ENCODE results near the gene PARD6A. TPM values are rescaled to one million over a fixed set of nuclear protein-coding genes. Genes with fewer than 3 reads are reported as not detected.

PARD6A gene
- total and polyA plus RNA-seq, 7 donors, result 4.9 to 11.0 (median 6.8) TPM

DNA sequence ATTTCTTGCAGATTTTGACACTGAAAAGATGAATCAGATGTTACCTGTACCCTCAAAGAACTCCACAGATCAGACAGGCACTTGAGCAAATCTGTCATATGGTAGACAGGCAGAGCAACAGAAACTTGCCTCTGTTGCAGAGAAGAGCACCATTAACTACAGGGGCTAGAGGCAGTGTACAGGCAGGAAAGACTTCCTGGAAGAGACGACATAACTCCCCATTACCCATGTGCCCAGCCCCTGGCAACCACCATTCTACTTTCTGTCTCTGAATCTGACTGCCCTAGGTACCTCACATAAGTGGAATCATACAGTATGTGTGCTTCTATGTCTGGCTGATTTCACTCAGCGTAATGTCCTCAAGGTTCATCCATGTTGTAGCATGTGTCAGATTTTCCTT, 42.9 kb downstream of the PARD6A start:
- no peaks in the 10 kb centered on the region for H3K27me3 ChIP-seq (ENCODE audit: insufficient read depth in 3 of 3, low read length in 2 of 3)
- H3K27ac ChIP-seq, result peak overlapping the region; percentile 74
- TF ChIP-seq, protein P1, sequence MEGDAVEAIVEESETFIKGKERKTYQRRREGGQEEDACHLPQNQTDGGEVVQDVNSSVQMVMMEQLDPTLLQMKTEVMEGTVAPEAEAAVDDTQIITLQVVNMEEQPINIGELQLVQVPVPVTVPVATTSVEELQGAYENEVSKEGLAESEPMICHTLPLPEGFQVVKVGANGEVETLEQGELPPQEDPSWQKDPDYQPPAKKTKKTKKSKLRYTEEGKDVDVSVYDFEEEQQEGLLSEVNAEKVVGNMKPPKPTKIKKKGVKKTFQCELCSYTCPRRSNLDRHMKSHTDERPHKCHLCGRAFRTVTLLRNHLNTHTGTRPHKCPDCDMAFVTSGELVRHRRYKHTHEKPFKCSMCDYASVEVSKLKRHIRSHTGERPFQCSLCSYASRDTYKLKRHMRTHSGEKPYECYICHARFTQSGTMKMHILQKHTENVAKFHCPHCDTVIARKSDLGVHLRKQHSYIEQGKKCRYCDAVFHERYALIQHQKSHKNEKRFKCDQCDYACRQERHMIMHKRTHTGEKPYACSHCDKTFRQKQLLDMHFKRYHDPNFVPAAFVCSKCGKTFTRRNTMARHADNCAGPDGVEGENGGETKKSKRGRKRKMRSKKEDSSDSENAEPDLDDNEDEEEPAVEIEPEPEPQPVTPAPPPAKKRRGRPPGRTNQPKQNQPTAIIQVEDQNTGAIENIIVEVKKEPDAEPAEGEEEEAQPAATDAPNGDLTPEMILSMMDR (IDR thresholded peaks at IDR 0.05), result no peak
- ATAC-seq (peak in 2 of 4 donors; percentile 5 to 6), DNase-seq (no peak)
- no peaks in the 10 kb centered on the region for H3K9me3 ChIP-seq
- intact Hi-C loops (cut with DNase I), result no loop called here
- no peak overlapping the region for H3K4me3 ChIP-seq
- WGBS, 3 donors, result 54 to 68% (median 58%) methylated on average over 2 of the region's 2 CpGs
- H3K36me3 ChIP-seq (ENCODE audit: insufficient read depth in 1 of 2, low read depth in 1 of 2), result no peaks in the 10 kb centered on the region
- H3K4me1 ChIP-seq, result peaks cover 51% of the 10 kb centered on the region

DNA sequence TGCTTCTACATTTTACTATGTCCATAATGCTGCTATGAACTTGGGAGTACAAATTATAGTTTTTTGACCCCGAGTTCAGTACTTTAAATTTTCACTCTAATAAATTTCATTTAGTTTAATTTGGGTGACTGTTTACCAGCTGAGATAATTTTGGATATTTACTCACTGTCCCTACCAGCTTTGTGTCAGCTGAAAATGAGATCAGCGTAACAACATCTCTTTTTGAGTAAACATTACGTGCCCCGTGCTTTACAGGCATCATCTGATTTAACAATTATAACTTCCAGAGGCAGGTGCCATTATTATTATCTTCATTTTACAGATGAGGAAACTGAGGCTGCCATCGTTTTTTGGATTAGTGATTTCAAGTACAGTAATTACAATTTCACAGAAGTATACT, 43.4 kb downstream of the PARD6A start:
- intact Hi-C loops (cut with DNase I), result no loop called here

DNA sequence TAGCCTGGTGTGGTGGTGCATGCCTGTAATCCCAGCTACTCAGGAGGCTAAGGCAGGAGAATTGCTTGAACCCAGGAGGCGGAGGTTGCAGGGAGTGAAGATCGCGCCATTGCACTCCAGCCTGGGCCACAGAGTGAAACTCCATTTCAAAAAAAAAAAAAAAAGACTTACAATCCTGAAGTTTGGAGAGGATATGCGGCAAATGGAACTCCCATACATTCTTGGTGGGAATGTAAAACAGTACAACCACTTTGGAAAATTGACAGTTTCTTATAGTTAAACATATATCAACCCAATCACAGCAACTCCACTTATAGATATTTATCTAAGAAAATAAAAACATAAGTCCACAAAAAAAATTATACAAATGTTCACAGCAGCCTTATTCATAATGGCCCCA, 46.5 kb downstream of the PARD6A start:
- intact Hi-C loops (cut with DNase I), result no loop called here
- DNase-seq (no peak), ATAC-seq (no peak)
- 88 to 96% (median 95%) methylated on average over 4 of the region's 4 CpGs for WGBS, 3 donors
- Histone ChIP-seq H3K36me3 (ENCODE audit: insufficient read depth in 1 of 2, low read depth in 1 of 2) (no peaks in the 10 kb centered on the region), H3K27ac (peak overlapping the region; percentile 81), H3K27me3 (ENCODE audit: insufficient read depth in 3 of 3, low read length in 2 of 3) (no peaks in the 10 kb centered on the region), H3K9me3 (no peaks in the 10 kb centered on the region), H3K4me1 (peaks cover 56% of the 10 kb centered on the region), H3K4me3 (no peak overlapping the region)
- TF ChIP-seq, protein P1 (IDR thresholded peaks at IDR 0.05), result no peak

More for the DNA sequence above, 43.4 kb downstream of the PARD6A start:
- Histone ChIP-seq H3K27ac (peak overlapping the region; percentile 74), H3K9me3 (no peaks in the 10 kb centered on the region), H3K36me3 (ENCODE audit: insufficient read depth in 1 of 2, low read depth in 1 of 2) (no peaks in the 10 kb centered on the region), H3K4me1 (peaks cover 54% of the 10 kb centered on the region), H3K27me3 (ENCODE audit: insufficient read depth in 3 of 3, low read length in 2 of 3) (no peaks in the 10 kb centered on the region), H3K4me3 (no peak overlapping the region)
- DNase-seq (no peak), ATAC-seq (peak in 2 of 4 donors; percentile 57 to 62)
- TF ChIP-seq, protein P1 (IDR thresholded peaks at IDR 0.05), result no peak
- 48 to 88% (median 69%) methylated on average over 5 of the region's 5 CpGs for WGBS, 3 donors

DNA sequence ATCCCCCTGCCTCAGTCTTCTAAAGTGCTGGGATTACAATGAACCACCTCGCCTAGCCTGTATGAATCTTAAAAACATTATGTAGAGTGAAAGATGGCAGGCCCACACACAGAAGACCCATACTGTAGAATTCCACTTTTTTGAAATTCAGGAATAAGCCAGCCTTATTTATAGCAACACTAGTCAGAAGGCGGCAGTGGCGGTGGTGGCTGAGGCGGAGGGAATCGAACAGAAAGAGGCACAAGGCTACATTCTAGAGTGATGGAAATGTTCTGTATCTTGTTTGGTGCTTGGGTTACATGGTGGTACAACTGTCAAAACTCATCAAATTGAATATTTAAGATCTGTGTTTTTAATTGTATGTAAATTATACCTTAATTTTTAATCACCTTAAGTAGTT, 47.0 kb downstream of the PARD6A start:
- no peaks in the 10 kb centered on the region for H3K9me3 ChIP-seq
- ATAC-seq (no peak), DNase-seq (no peak)
- H3K27ac ChIP-seq, result peak overlapping the region; percentile 81
- intact Hi-C loops (cut with DNase I), result no loop called here
- H3K27me3 ChIP-seq (ENCODE audit: insufficient read depth in 3 of 3, low read length in 2 of 3), result no peaks in the 10 kb centered on the region
- peaks cover 50% of the 10 kb centered on the region for H3K4me1 ChIP-seq
- TF ChIP-seq, protein P1 (IDR thresholded peaks at IDR 0.05), result no peak
- no peaks in the 10 kb centered on the region for H3K36me3 ChIP-seq (ENCODE audit: insufficient read depth in 1 of 2, low read depth in 1 of 2)
- WGBS, 3 donors, result 78 to 98% (median 90%) methylated on average over 5 of the region's 5 CpGs
- H3K4me3 ChIP-seq, result no peak overlapping the region

DNA sequence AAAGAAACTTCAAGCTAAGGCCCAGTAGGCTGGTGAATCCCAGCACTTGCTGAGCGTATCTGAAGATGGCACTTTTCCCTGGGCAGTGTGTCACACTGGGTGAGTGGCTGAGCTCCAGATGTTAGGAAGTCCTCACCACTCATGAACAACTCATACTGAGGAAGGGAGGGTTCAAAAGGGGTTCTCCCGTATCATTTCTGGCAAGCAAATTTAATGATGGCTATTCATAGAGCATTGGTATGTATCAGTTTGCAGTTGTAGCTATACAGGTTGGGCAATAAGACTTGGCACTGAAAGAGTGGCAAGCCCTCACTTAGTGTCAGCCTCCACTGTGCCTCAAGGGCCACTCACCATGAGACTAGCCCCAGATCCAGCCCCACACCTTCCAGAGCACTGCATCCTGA, 47.6 kb downstream of the PARD6A start:
- 10 to 32% (median 18%) methylated on average over 2 of the region's 2 CpGs for WGBS, 3 donors
- Histone ChIP-seq H3K9me3 (no peaks in the 10 kb centered on the region), H3K36me3 (ENCODE audit: insufficient read depth in 1 of 2, low read depth in 1 of 2) (no peaks in the 10 kb centered on the region), H3K4me1 (peaks cover 44% of the 10 kb centered on the region), H3K27ac (peak overlapping the region; percentile 81), H3K27me3 (ENCODE audit: insufficient read depth in 3 of 3, low read length in 2 of 3) (no peaks in the 10 kb centered on the region), H3K4me3 (no peak overlapping the region)
- ATAC-seq (peak; percentile 86 to 96 (median 94)), DNase-seq (peak; percentile 33 to 66)
- intact Hi-C loops (cut with DNase I), result no loop called here
- TF ChIP-seq, protein P1 (IDR thresholded peaks at IDR 0.05), result no peak
